HG03565 (cell line): ENCODE results near the gene SH3BP5L.
A peak's percentile ranks its signal among the peaks of the same experiment; 100 is the strongest.
"Not testable (repeated sequence)": the region's sequence is repeated elsewhere in the genome, so short reads cannot be mapped to it uniquely, and the experiment has no call there.

Experiments
- ATAC-seq: cut with Tn5 transposase; IDR thresholded peaks from one replicate; pipeline ENCODE4 v1.9.1; 2021; ENCODE audit warnings: mild to moderate bottlenecking, moderate library complexity; ENCODE audit not compliant: unreplicated experiment

The SH3BP5L gene

DNA sequence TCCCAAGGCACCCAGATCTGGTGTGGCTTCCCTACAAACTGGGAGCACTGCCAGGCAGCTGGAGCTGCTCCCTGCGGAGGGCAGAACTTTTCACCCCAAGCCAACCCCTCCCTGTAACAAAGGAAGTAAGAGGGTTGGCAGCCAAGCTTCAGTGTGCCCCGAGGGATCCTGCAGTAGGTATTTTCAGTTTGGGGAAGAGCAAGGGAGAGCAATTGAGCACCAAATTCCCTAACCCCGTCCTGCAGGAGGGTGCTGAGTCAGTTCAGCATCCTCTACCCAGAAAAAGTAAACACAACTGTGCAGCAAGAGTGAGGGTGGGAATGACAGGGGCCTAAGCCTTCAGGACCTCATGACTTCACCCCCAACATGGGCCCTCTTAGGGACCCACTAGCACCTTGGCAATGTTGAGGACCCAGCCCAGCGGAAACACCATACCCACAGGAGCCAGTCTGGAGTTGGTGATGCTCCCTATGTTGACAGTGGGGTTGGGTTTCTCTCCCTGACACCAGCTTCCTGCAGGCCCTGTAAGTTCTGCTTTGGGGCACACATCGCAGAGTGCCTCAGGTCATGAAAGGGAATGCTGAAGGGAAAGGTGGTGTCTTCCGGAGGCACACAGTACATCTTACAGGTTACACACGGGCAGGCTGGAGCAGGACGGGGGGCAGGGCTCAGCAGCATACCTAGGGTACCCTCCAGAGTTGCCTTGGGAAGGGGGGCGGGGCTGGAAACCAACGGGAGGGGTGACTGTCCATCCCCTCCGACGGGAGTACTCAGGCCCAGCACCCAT lies 14.8 kb downstream of the SH3BP5L start:
- ATAC-seq, result no peak

GRCh38 chr1:248810000-248810726 lies 15.6 kb downstream of the SH3BP5L start:
- no peak for ATAC-seq

GRCh38 chr1:248808876-248809275 lies 16.8 kb downstream of the SH3BP5L start:
- ATAC-seq, result no peak

GRCh38 chr1:248807067-248807737 lies 18.5 kb downstream of the SH3BP5L start:
- ATAC-seq, result no peak

DNA sequence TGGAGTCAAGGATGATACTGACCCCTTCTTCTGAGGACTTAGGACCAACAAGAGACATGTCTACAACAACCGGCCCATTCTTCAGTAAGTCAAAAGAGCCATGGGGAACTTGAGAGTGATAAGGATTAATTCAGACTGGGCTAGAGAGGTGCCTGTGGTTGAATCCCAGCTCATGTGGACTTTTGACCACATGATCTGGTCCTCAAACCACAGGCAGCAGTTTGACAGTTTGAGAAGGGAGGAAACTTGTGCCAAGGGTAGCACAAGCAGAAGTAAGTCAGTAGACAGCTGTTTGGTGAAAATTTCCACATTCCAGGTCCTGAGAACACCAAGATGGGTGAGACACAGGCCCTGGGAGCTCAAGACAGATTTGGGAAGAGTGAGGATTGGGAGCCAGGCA lies 19.8 kb downstream of the SH3BP5L start:
- ATAC-seq, result no peak

DNA sequence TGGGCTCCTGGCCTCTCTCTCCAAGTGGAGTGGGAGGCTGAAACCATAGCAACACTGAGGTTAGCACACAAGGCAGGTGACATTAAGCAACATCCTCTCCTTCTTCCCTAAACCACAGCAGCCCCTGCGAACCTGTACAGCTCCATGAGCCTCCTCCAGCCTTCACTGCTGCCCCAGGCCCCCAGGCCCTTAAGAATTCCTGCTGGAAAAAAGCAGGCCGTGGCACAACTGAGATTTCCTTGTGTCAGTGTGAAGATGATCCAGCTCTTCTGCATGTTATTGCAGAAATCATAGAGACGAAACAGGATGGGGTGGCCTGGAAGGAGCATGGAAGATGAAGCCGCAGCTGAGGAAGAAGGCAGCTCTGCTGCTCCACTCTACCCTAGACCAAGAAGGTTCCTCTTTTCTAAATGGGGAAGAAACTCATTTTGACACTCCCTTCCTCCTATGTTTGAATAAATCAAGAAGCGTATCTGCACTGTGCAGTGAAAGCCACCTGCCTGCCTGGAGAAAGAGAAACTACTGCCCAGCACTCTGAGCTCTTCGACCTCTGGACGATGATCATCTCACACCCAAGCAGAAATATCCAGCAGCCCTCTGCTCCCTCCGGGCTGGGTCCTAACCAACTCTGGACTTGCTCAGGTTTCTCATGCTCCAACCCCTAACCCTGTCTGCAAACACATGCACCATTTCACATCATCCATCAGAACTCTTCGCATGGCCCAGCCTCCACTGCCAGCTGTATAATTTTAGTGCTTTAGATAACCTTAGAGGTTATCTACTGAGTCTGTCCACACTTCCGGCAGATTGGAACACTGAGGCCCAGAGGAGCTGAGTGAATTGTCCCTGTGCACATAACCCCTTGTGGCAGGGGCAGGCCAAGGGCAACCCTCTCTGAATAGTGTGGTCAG lies 20.7 kb downstream of the SH3BP5L start:
- peak; percentile 92 for ATAC-seq

- not testable (repeated sequence) for ATAC-seq
Measured at GRCh38 chr1:248803501-248803900, 22.2 kb downstream of the SH3BP5L start.

DNA sequence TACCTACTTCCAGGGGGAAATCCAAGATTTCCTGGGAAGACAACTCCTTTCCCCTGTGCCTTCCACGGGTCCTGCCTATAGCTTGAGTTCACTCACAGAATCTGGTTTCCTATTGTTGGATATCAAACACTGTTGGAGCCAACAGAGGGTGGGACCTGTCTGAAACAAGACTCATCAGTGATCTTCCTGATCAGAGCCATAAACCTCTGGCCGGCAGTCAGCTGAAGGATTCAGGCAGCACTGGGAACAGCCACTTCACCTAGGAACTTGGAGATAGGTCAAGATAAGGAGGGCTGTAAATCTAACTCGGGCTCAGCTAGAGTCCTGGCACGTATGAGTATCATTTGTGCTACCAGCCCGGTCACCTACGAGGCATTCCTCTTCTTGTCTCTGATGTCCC lies 23.3 kb downstream of the SH3BP5L start:
- ATAC-seq, result no peak

DNA sequence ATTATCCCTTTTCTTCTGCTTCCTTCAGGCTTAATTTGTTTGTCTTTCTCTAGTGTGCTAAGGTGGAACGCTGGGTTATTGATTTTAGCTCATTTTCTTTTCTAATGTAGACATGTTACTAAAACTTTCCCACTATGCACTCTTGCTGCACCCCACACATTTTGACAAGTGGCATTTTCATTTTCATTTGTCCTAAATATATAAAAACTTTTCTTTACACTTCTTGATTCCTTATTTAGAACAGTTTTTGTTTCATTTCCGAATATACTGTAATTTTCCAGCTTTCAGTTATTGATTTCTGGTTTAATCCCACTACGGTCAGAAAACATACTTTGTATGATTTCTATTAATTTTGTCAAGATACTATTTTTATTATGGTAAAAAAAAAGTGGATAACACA lies 25.3 kb downstream of the SH3BP5L start:
- ATAC-seq, result no peak

DNA sequence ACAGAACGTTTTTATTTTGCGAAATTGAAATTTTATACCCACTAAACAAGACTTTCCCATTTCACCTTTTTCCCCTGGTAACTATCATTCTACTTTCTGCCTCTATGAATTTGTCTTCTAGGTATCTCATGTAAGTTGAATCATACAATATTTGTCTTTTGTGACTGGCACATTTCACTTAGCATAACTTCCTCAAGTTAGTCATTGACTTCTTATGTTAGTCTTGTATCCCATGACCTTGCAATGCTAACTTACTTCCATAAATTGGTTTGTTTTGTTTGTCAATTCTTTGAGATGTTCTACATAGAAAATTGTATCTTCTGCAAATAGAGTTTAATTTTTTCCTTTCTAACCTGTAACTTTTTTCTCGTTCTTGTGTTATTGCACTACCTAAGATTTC lies 26.9 kb downstream of the SH3BP5L start:
- ATAC-seq, result no peak

- ATAC-seq, result not testable (repeated sequence)
Measured at GRCh38 chr1:248794663-248795062, 31.1 kb downstream of the SH3BP5L start.

- peak; percentile 93 for ATAC-seq
Measured at GRCh38 chr1:248793592-248793991, 32.1 kb downstream of the SH3BP5L start.

DNA sequence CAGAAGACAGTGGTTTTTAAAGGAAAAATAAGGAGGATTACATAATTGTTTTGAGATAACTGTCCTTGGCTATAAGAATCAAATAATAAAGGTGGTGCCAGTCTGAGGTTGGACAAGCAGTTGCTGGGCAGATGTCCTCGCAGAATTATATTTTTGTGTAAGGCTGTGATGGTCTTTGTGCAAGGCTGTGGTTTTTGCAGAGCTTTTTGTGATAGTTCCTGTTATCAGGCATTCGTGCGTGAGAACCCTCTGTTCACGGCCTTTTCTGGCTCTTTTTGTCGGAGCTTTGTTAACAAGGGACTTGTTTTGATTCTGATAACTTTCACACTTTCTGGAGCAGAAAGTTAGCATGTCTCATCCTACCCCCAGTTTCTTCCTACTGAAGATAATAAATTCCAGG lies 33.4 kb downstream of the SH3BP5L start:
- ATAC-seq, result peak; percentile 25

DNA sequence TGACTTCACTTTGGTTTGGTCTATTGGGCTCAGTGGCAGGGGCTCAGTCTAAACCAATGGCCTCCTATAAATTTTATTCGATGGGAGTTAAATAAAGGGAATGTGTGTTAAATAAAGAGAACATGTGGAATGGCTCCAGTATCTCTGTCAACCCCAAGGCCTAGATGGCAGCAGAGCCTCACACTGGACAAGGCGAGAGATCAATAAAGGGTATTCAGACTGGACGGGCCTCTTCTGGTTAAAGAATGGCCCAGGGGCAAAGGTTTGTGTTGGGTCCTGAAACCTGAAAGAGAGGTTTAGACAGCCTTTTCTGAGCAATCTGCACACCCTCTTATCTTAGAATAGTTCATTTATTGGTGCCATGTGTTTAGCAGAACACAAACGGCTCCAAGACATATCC lies 34.7 kb downstream of the SH3BP5L start:
- ATAC-seq, result no peak

DNA sequence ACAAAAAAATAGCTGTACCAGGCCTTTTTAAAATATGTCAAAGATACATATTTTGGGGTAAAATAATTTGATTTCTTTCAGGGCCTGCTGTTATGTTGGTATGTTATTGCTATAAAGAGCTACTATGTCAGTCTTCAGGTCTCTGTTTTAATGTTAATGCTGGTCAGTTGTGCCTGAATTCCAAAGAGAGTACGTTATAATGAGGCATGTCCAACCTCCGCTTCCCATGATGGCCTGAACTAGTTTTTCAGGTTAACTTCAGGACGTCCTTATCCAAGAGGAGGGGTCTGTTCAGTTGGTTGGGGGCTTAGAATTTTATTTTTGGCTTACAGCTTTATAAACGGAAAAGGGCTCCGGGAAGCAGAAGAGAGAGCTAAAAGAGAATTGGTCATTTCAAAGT lies 35.3 kb downstream of the SH3BP5L start:
- no peak for ATAC-seq

DNA sequence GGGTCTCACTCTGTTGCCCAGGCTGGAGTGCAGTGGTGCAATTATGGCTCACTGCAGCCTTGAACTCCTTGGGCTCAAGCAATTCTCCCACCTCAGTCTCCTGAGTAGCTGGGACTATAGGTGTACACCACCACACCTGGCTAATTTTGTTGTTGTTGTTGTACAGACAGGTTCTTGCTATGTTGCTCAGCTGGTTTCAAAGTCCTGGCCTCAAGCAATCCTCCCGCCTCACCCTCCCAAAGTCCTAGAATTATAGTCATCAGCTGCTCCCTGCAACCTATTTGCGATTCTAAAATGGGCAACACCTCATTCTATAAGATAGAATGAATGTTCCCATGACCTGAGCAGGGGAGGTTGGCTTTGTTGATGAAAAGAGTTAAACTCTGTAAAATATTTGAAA lies 36.4 kb downstream of the SH3BP5L start:
- ATAC-seq, result not testable (repeated sequence)

DNA sequence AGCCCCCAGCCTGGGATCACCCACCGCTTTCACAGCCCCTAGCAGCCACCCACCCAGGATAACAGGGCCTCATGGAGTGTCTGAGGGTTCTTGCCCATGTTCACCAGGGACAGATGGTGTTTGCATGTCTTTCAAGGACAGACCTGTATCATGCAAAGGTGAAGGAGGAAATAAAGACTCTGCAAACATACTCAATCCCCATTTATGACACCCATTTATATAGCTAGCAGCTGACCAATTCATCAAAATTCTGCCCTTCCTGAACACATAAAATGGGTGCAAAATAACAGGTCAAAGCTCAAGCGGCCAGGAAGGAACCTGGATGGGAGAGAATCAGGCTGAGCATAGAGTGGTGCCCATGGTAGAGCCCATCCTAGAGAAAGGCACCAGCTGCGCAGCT lies 37.4 kb downstream of the SH3BP5L start:
- no peak for ATAC-seq

DNA sequence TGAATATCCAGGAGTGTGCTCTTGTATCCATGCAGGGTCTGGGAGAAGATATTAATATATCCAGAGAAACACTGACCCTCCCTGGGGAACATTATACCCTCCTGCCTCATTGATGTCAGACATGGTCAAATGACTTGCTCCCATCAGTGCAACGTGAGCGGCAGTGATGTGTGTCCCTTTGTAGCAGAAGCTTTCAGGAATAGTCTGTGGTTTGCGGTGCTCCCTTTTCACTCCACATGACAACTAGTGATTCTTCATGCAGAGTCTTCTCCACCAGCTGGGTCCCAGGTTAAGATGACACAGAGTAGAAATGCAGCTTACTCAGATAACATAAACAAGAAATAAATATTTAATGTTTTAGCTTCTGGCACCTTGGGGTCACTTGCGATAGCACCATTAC lies 38.3 kb downstream of the SH3BP5L start:
- ATAC-seq, result no peak

DNA sequence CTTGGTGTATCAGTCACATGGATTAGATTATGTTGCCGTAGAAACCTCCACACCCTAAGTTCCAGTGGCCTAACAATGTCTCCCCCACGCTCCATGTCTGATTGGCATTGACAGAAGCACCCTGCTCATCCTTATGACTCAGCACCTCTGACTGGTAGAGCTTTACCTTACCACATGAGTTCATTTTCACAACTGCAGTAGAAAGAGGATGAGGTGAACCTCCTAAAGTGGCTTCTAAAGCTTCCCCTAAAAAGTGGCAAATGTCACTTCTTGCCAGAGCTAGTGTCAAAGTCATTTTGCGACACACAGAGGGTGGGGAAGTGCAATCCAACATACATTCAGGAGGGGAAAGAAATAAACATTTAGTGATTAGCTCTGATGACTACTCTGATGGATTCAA lies 39.6 kb downstream of the SH3BP5L start:
- ATAC-seq, result peak; percentile 68

DNA sequence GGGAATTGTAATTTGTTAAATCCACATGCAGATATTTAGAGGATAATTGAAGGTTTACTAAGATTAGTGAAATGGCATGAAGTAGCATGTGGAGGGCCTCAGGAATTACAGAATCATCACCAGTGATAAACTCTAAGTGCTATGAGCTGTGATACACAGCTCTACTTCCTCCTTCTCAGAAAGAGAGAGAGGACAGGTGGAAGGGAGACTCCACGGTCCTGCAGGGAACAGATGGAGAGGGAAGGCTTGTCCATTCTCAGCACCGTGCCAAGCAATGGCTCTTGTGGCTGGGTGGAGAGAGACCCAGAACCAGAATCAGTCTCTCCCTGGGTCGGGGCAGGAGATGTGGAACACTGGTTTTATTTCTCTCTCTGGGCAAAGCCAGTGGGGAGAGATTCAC lies 42.3 kb downstream of the SH3BP5L start:
- ATAC-seq, result no peak
